Stimulated activated naive CD8-positive, alpha-beta T cell treated with anti-CD3 and anti-CD28 coated beads, Interleukin-15, Interleukin-2, amounts not matched to agents 100 U/mL and 50 U/mL, for 24 hours (primary cell): ENCODE results near the gene ME1.
"Not testable (repeated sequence)": the region's sequence is repeated elsewhere in the genome, so short reads cannot be mapped to it uniquely, and the experiment has no call there.

ENCODE experiments used
- ATAC-seq: fragments of 150-1000 bp; cut with Tn5 transposase; one replicate; pipeline ENCODE4 v1.10.0; 2021
- DNase-seq: peaks from one replicate; pipeline ENCODE4 v3.0.0; 2021

Gene ME1

GRCh38 chr6:83430611-83431544 lies at the start of gene ME1:
TSS of gene ME1 (minus strand) at chr6:83431051. CDS start at chr6:83430954, 97 bp downstream.
- ATAC-seq (peak; percentile 59), DNase-seq (peak; percentile 28)

- DNase-seq (no peak), ATAC-seq (no peak)
Observed at GRCh38 chr6:83480470-83480869, 49.6 kb upstream of the ME1 start.

- no peak for ATAC-seq
- DNase-seq = no peak
Observed at GRCh38 chr6:83479389-83479788, 48.5 kb upstream of the ME1 start.

- no peak for ATAC-seq
Observed at GRCh38 chr6:83476971-83477370, 46.1 kb upstream of the ME1 start.

GRCh38 chr6:83474309-83474708 lies 43.5 kb upstream of the ME1 start:
- ATAC-seq = no peak

More at GRCh38 chr6:83476971-83477370, 46.1 kb upstream of the ME1 start:
- DNase-seq = no peak

GRCh38 chr6:83472767-83473166 lies 41.9 kb upstream of the ME1 start:
- DNase-seq (no peak), ATAC-seq (no peak)

More at GRCh38 chr6:83474309-83474708, 43.5 kb upstream of the ME1 start:
- DNase-seq = no peak

GRCh38 chr6:83470587-83470986 lies 39.7 kb upstream of the ME1 start:
- DNase-seq = no peak
- no peak for ATAC-seq

GRCh38 chr6:83470001-83470400 lies 39.1 kb upstream of the ME1 start:
- ATAC-seq = no peak

GRCh38 chr6:83467620-83468036 lies 36.8 kb upstream of the ME1 start:
- DNase-seq (no peak), ATAC-seq (no peak)

More at GRCh38 chr6:83470001-83470400, 39.1 kb upstream of the ME1 start:
- DNase-seq = no peak

GRCh38 chr6:83466328-83466727 lies 35.5 kb upstream of the ME1 start:
- ATAC-seq (no peak), DNase-seq (no peak)

- no peak for ATAC-seq
Observed at GRCh38 chr6:83464381-83465140, 33.7 kb upstream of the ME1 start.

GRCh38 chr6:83463886-83464285 lies 33.0 kb upstream of the ME1 start:
- DNase-seq (no peak), ATAC-seq (no peak)

More at GRCh38 chr6:83464381-83465140, 33.7 kb upstream of the ME1 start:
- DNase-seq = no peak

GRCh38 chr6:83462524-83462923 lies 31.7 kb upstream of the ME1 start:
- ATAC-seq (no peak), DNase-seq (no peak)

- no peak for DNase-seq
- no peak for ATAC-seq
Observed at GRCh38 chr6:83461438-83461837, 30.6 kb upstream of the ME1 start.

- DNase-seq = no peak
- ATAC-seq = no peak
Observed at GRCh38 chr6:83459663-83460062, 28.8 kb upstream of the ME1 start.

GRCh38 chr6:83450015-83450414 lies 19.2 kb upstream of the ME1 start:
- DNase-seq, ATAC-seq: not testable (repeated sequence)

GRCh38 chr6:83444086-83444699 lies 13.3 kb upstream of the ME1 start:
- ATAC-seq, DNase-seq: not testable (repeated sequence)

GRCh38 chr6:83443516-83443915 lies 12.7 kb upstream of the ME1 start:
- ATAC-seq (no peak), DNase-seq (no peak)

GRCh38 chr6:83442752-83443151 lies 11.9 kb upstream of the ME1 start:
- ATAC-seq = no peak
- DNase-seq = no peak

GRCh38 chr6:83439201-83439600 lies 8.3 kb upstream of the ME1 start:
- no peak for ATAC-seq
- DNase-seq = no peak

GRCh38 chr6:83436674-83437073 lies 5.8 kb upstream of the ME1 start:
- DNase-seq (no peak), ATAC-seq (no peak)

- DNase-seq (no peak), ATAC-seq (no peak)
Observed at GRCh38 chr6:83433177-83433576, 2.3 kb upstream of the ME1 start.

- DNase-seq (no peak), ATAC-seq (no peak)
Observed at GRCh38 chr6:83432636-83433035, 1.8 kb upstream of the ME1 start.
